K562 (cell line): ENCODE results near the gene HOXD12.

Source experiments
- CTCF ChIP-seq, 3 experiments: IDR thresholded peaks in 2 of 3; conservative IDR thresholded peaks in 1 of 3; 2 replicates each; pipeline ENCODE4 v1.5.1; 2011 to 2012; ENCODE audit warnings: low read length in 3 of 3, mild to moderate bottlenecking in 3 of 3, control low read depth in 2 of 3, improper control_type of control experiment in 1 of 3, inconsistent platforms in 1 of 3, low read depth in 1 of 3, mixed read lengths in 1 of 3, moderate library complexity in 1 of 3; ENCODE audit not compliant: insufficient read depth in 2 of 3
- EGR1 ChIP-seq: fragments of 450-650 bp; conservative IDR thresholded peaks from 2 replicates; pipeline ENCODE4 v1.6.1; 2017; ENCODE audit warnings: mild to moderate bottlenecking
- FOXJ2 ChIP-seq: fragments of 200-800 bp; sonication (Bioruptor generic); IDR thresholded peaks from 2 replicates; pipeline ENCODE4 v1.6.1; 2016; ENCODE audit warnings: missing genetic modification characterization, missing compliant biosample characterization
- IRF2 ChIP-seq: sonication (generic); formaldehyde crosslinking; IDR thresholded peaks from 2 replicates; pipeline ENCODE4 v1.8.1; 2022; ENCODE audit warnings: mild to moderate bottlenecking, missing genetic modification reagents
- MLLT1 ChIP-seq, 2 experiments: fragments of 450-650 bp; IDR thresholded peaks; 2 replicates each; pipeline ENCODE4 v1.6.1; 2016
- POLR2A ChIP-seq: fragments of 450-650 bp; conservative IDR thresholded peaks from 2 replicates; pipeline ENCODE4 v1.6.1; 2016
- POLR2G ChIP-seq: fragments of 200-400 bp; formaldehyde crosslinking; IDR thresholded peaks from 2 replicates; pipeline ENCODE4 v1.6.1; 2017; ENCODE audit warnings: low read depth, mild to moderate bottlenecking, antibody characterized with exemption, low read length, moderate library complexity
- SRF ChIP-seq, 2 experiments: fragments of 250-450, 450-650 bp in 1 of 2; sonication (Bioruptor Pico) in 1 of 2; sonication (generic) in 1 of 2; formaldehyde crosslinking; IDR thresholded peaks; 2 replicates each; pipeline versions ENCODE4 v1.5.0 to v1.5.1; 2020 to 2022; ENCODE audit warnings: mild to moderate bottlenecking in 1 of 2, missing genetic modification reagents in 1 of 2
- TCFL5 ChIP-seq: fragments of 250-450 bp; sonication (Bioruptor Pico); conservative IDR thresholded peaks from 2 replicates; pipeline ENCODE4 v1.6.1; 2021; ENCODE audit warnings: mild to moderate bottlenecking, moderate library complexity, matching md5 sums
- XRCC4 ChIP-seq: IDR thresholded peaks from one replicate; pipeline ENCODE4 v1.6.1; 2011; ENCODE audit not compliant: insufficient read depth, insufficient read length; ENCODE audit errors: extremely low read depth
- XRCC5 ChIP-seq: fragments of 200-400 bp; formaldehyde crosslinking; IDR thresholded peaks from 2 replicates; pipeline ENCODE4 v1.6.1; 2017; ENCODE audit warnings: low read depth, mild to moderate bottlenecking, low read length
- YBX1 ChIP-seq: fragments of 450-650 bp; IDR thresholded peaks from 2 replicates; pipeline ENCODE4 v1.7.1; 2016; ENCODE audit warnings: mild to moderate bottlenecking
- ZBTB1 ChIP-seq: sonication (generic); formaldehyde crosslinking; IDR thresholded peaks from 2 replicates; pipeline ENCODE4 v1.8.1; 2023; ENCODE audit warnings: missing genetic modification reagents, low read depth, mild to moderate bottlenecking, borderline replicate concordance
- ZNF146 ChIP-seq: IDR thresholded peaks from one replicate; pipeline ENCODE4 v1.6.1; 2018; ENCODE audit warnings: missing compliant biosample characterization; ENCODE audit not compliant: unreplicated experiment

- no peak for TF ChIP-seq TCFL5
- TF ChIP-seq ZBTB1 (CRISPR knock-in tag) = no peak
- TF ChIP-seq XRCC5 = no peak
- no peak for TF ChIP-seq CTCF (IDR thresholded peaks at IDR 0.05 in 2 of 3, conservative IDR thresholded peaks at IDR 0.05 in 1 of 3; ENCODE audit: insufficient read depth in 2 of 3, low read depth in 1 of 3, low read length in 3 of 3)
- no peak for TF ChIP-seq EGR1
- TF ChIP-seq MLLT1 (IDR thresholded peaks at IDR 0.05) = no peak
- no peak for TF ChIP-seq YBX1
- no peak for TF ChIP-seq SRF (CRISPR knock-in tag; IDR thresholded peaks at IDR 0.05)
- TF ChIP-seq POLR2A = no peak
- TF ChIP-seq XRCC4 = no peak
- TF ChIP-seq ZNF146 (CRISPR knock-in tag) = no peak
- no peak for TF ChIP-seq POLR2G
- TF ChIP-seq FOXJ2 (tag) = no peak
- no peak for TF ChIP-seq IRF2
Observed at GRCh38 chr2:176095421-176095820, 4.2 kb upstream of the HOXD12 start.
